Activated CD4-positive, alpha-beta T cell treated with anti-CD3 and anti-CD28 coated beads, Interleukin-2, amount 10 ng/mL, durations not matched to agents 24 days and 14 days (primary cell): ENCODE results near the gene FOXF2. TPM values are rescaled to one million over a fixed set of nuclear protein-coding genes. Genes with fewer than 3 reads are reported as not detected.

Source experiments
- total RNA-seq: library from RNA; stranded (reverse); gene quantifications from 2 replicates; pipeline ENCODE4 v1.2.3, GENCODE V29; 2022

Gene FOXF2
- total RNA-seq, 1 donor from 2014 or later: not detected

Other genes with a start within 250 kb of the FOXF2 start
- not detected in 2 replicates for gene FOXQ1, start 77.5 kb upstream of the FOXF2 start, total RNA-seq
- gene FOXC1, start 220.3 kb downstream of the FOXF2 start, total RNA-seq: 0.07 TPM in 2 replicates